ENCODE measurements around the gene ZBTB33.

The ZBTB33 gene

GRCh38 chrX:120236687-120237479 lies 13.7 kb upstream of the ZBTB33 start:
- H3K4me1 ChIP-seq (ENCODE audit: control insufficient read depth in 1 of 2, insufficient read depth in 2 of 2, low read length in 2 of 2): no peaks in the 10 kb centered on the region
- no peaks in the 10 kb centered on the region for H3K27me3 ChIP-seq (ENCODE audit: low read depth, low read length)
- no peaks in the 10 kb centered on the region for H3K36me3 ChIP-seq (ENCODE audit: control insufficient read depth in 1 of 2, insufficient read depth in 2 of 2, low read length in 2 of 2)
- H3K9me3 ChIP-seq (ENCODE audit: control insufficient read depth in 1 of 2, low read length in 2 of 2): no peaks in the 10 kb centered on the region
- H3K4me3 ChIP-seq (ENCODE audit: low read depth in 1 of 2, low read length in 2 of 2): no peak overlapping the region
- H3K27ac ChIP-seq (ENCODE audit: low read length): no peak overlapping the region

- Histone ChIP-seq H3K36me3 (ENCODE audit: control insufficient read depth in 1 of 2, insufficient read depth in 2 of 2, low read length in 2 of 2) (no peaks in the 10 kb centered on the region), H3K9me3 (ENCODE audit: control insufficient read depth in 1 of 2, low read length in 2 of 2) (no peaks in the 10 kb centered on the region), H3K27ac (ENCODE audit: low read length) (no peak overlapping the region)
These were observed 11.7 kb upstream of the ZBTB33 start for GRCh38 chrX:120238933-120239332.

GRCh38 chrX:120242813-120243212 lies 7.8 kb upstream of the ZBTB33 start:
- Histone ChIP-seq H3K9me3 (ENCODE audit: control insufficient read depth in 1 of 2, low read length in 2 of 2) (no peaks in the 10 kb centered on the region), H3K27ac (ENCODE audit: low read length) (no peak overlapping the region), H3K27me3 (ENCODE audit: low read depth, low read length) (no peaks in the 10 kb centered on the region), H3K36me3 (ENCODE audit: control insufficient read depth in 1 of 2, insufficient read depth in 2 of 2, low read length in 2 of 2) (no peaks in the 10 kb centered on the region), H3K4me3 (ENCODE audit: low read depth in 1 of 2, low read length in 2 of 2) (no peak overlapping the region), H3K4me1 (ENCODE audit: control insufficient read depth in 1 of 2, insufficient read depth in 2 of 2, low read length in 2 of 2) (peaks cover 0 to 9% of the 10 kb centered on the region in 2 donors)

More at GRCh38 chrX:120238933-120239332, 11.7 kb upstream of the ZBTB33 start:
- Histone ChIP-seq H3K4me1 (ENCODE audit: control insufficient read depth in 1 of 2, insufficient read depth in 2 of 2, low read length in 2 of 2) (peaks cover 0 to 8% of the 10 kb centered on the region in 2 donors), H3K4me3 (ENCODE audit: low read depth in 1 of 2, low read length in 2 of 2) (no peak overlapping the region), H3K27me3 (ENCODE audit: low read depth, low read length) (no peaks in the 10 kb centered on the region)

- Histone ChIP-seq H3K27me3 (ENCODE audit: low read depth, low read length) (no peaks in the 10 kb centered on the region), H3K36me3 (ENCODE audit: control insufficient read depth in 1 of 2, insufficient read depth in 2 of 2, low read length in 2 of 2) (no peaks in the 10 kb centered on the region), H3K27ac (ENCODE audit: low read length) (peak overlapping the region; percentile 80), H3K4me1 (ENCODE audit: control insufficient read depth in 1 of 2, insufficient read depth in 2 of 2, low read length in 2 of 2) (peaks cover 0 to 9% of the 10 kb centered on the region in 2 donors), H3K9me3 (ENCODE audit: control insufficient read depth in 1 of 2, low read length in 2 of 2) (no peaks in the 10 kb centered on the region), H3K4me3 (ENCODE audit: low read depth in 1 of 2, low read length in 2 of 2) (peak overlapping the region; percentile 78 to 81)
These were observed 6.2 kb upstream of the ZBTB33 start for GRCh38 chrX:120244395-120244734.

GRCh38 chrX:120244735-120245498 lies 5.7 kb upstream of the ZBTB33 start:
- H3K4me3 ChIP-seq (ENCODE audit: low read depth in 1 of 2, low read length in 2 of 2): peak overlapping the region; percentile 78 to 81
- H3K4me1 ChIP-seq (ENCODE audit: control insufficient read depth in 1 of 2, insufficient read depth in 2 of 2, low read length in 2 of 2): peaks cover 0 to 9% of the 10 kb centered on the region in 2 donors
- H3K36me3 ChIP-seq (ENCODE audit: control insufficient read depth in 1 of 2, insufficient read depth in 2 of 2, low read length in 2 of 2): no peaks in the 10 kb centered on the region
- peak overlapping the region; percentile 80 for H3K27ac ChIP-seq (ENCODE audit: low read length)
- no peaks in the 10 kb centered on the region for H3K27me3 ChIP-seq (ENCODE audit: low read depth, low read length)
- no peaks in the 10 kb centered on the region for H3K9me3 ChIP-seq (ENCODE audit: control insufficient read depth in 1 of 2, low read length in 2 of 2)

- H3K4me3 ChIP-seq (ENCODE audit: low read depth in 1 of 2, low read length in 2 of 2): peak overlapping the region; percentile 70 to 84
- H3K4me1 ChIP-seq (ENCODE audit: control insufficient read depth in 1 of 2, insufficient read depth in 2 of 2, low read length in 2 of 2): peaks cover 0 to 4% of the 10 kb centered on the region in 2 donors
- peaks cover 6 to 12% of the 10 kb centered on the region in 2 donors for H3K36me3 ChIP-seq (ENCODE audit: control insufficient read depth in 1 of 2, insufficient read depth in 2 of 2, low read length in 2 of 2)
- no peaks in the 10 kb centered on the region for H3K27me3 ChIP-seq (ENCODE audit: low read depth, low read length)
- H3K9me3 ChIP-seq (ENCODE audit: control insufficient read depth in 1 of 2, low read length in 2 of 2): no peaks in the 10 kb centered on the region
- peak overlapping the region; percentile 74 for H3K27ac ChIP-seq (ENCODE audit: low read length)
These were observed 929 bp downstream of the ZBTB33 start for GRCh38 chrX:120251471-120252011.

- Histone ChIP-seq H3K27ac (ENCODE audit: low read length) (no peak overlapping the region), H3K4me3 (ENCODE audit: low read depth in 1 of 2, low read length in 2 of 2) (no peak overlapping the region), H3K9me3 (ENCODE audit: control insufficient read depth in 1 of 2, low read length in 2 of 2) (no peaks in the 10 kb centered on the region)
These were observed 3.2 kb downstream of the ZBTB33 start for GRCh38 chrX:120253784-120254183.

DNA sequence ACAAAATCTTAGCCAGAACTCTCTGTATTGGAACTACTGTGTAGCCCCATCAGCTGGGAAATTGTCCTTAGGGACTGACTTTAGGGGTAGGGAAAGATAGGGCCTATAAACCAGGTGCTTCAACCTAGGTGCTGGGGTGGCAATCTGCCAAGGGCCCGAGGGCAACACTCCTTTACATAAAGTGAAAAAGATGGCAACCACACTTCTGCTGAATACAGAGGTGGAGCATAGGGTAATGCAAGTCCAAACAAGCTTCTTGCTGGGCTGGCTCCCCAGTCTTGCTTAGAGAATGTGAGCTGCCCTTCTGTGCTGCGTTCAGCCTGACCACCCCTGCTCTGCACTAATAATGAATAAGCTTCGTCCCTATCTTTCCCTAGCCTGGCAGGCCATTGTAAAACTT lies 9.8 kb downstream of the ZBTB33 start:
- no peak overlapping the region for H3K27ac ChIP-seq (ENCODE audit: low read length)
- no peaks in the 10 kb centered on the region for H3K4me1 ChIP-seq (ENCODE audit: control insufficient read depth in 1 of 2, insufficient read depth in 2 of 2, low read length in 2 of 2)
- no peaks in the 10 kb centered on the region for H3K36me3 ChIP-seq (ENCODE audit: control insufficient read depth in 1 of 2, insufficient read depth in 2 of 2, low read length in 2 of 2)
- no peaks in the 10 kb centered on the region for H3K27me3 ChIP-seq (ENCODE audit: low read depth, low read length)
- H3K4me3 ChIP-seq (ENCODE audit: low read depth in 1 of 2, low read length in 2 of 2): no peak overlapping the region
- H3K9me3 ChIP-seq (ENCODE audit: control insufficient read depth in 1 of 2, low read length in 2 of 2): no peaks in the 10 kb centered on the region

More at GRCh38 chrX:120253784-120254183, 3.2 kb downstream of the ZBTB33 start:
- H3K36me3 ChIP-seq (ENCODE audit: control insufficient read depth in 1 of 2, insufficient read depth in 2 of 2, low read length in 2 of 2): peaks cover 6 to 12% of the 10 kb centered on the region in 2 donors
- H3K27me3 ChIP-seq (ENCODE audit: low read depth, low read length): no peaks in the 10 kb centered on the region
- peaks cover 0 to 4% of the 10 kb centered on the region in 2 donors for H3K4me1 ChIP-seq (ENCODE audit: control insufficient read depth in 1 of 2, insufficient read depth in 2 of 2, low read length in 2 of 2)

DNA sequence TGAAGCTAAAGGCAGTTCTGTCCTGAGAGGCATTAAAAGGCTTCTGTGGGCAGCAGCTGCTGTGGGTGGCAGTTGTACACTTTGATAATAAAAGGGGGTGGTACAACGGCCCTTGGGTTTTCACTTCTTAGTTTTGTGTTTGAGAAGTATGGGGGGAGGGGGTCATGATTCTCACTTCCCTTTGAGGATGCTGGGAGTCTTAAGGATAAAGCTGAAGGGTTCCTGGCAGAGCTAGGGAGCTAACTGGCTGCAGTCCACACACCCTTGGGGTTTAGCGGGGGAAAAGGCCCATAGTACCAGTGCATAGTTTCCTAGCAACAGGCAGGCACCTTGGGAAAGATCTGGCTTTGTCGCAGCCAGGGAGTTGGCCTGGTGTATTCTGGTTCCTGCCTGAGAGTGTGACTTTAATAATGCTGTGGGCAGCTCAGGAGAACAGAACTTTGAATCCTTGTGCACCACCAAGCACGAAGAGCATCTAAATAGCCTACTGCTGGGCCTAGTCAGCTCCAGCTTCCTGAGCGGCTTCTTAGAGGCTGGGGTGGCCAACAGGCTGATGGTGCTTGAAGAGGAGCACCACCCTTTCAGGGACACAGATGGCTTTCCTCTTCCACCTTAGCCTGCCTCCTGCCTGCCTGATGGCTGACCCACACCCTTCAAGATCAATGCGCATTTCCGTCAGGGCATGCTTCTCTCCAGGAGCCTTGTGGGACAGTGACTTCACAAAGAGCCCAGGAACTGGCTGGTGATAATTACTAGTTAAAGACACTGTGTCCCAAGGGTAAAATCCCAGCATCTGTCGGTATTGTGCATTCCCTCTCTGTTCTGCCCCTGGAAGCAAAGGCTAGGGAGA lies 12.5 kb downstream of the ZBTB33 start:
- Histone ChIP-seq H3K4me3 (ENCODE audit: low read depth in 1 of 2, low read length in 2 of 2) (no peak overlapping the region), H3K27me3 (ENCODE audit: low read depth, low read length) (no peaks in the 10 kb centered on the region)

GRCh38 chrX:120264341-120264740 lies 13.7 kb downstream of the ZBTB33 start:
- H3K36me3 ChIP-seq (ENCODE audit: control insufficient read depth in 1 of 2, insufficient read depth in 2 of 2, low read length in 2 of 2): no peaks in the 10 kb centered on the region
- H3K4me1 ChIP-seq (ENCODE audit: control insufficient read depth in 1 of 2, insufficient read depth in 2 of 2, low read length in 2 of 2): no peaks in the 10 kb centered on the region
- no peaks in the 10 kb centered on the region for H3K27me3 ChIP-seq (ENCODE audit: low read depth, low read length)
- no peak overlapping the region for H3K4me3 ChIP-seq (ENCODE audit: low read depth in 1 of 2, low read length in 2 of 2)
- no peak overlapping the region for H3K27ac ChIP-seq (ENCODE audit: low read length)
- H3K9me3 ChIP-seq (ENCODE audit: control insufficient read depth in 1 of 2, low read length in 2 of 2): no peaks in the 10 kb centered on the region

More for the DNA sequence above, 12.5 kb downstream of the ZBTB33 start:
- Histone ChIP-seq H3K4me1 (ENCODE audit: control insufficient read depth in 1 of 2, insufficient read depth in 2 of 2, low read length in 2 of 2) (no peaks in the 10 kb centered on the region), H3K27ac (ENCODE audit: low read length) (no peak overlapping the region), H3K36me3 (ENCODE audit: control insufficient read depth in 1 of 2, insufficient read depth in 2 of 2, low read length in 2 of 2) (no peaks in the 10 kb centered on the region), H3K9me3 (ENCODE audit: control insufficient read depth in 1 of 2, low read length in 2 of 2) (no peaks in the 10 kb centered on the region)
